ENCODE results near the gene SLC25A19. TPM values are rescaled to one million over a fixed set of nuclear protein-coding genes. Genes with fewer than 3 reads are reported as not detected.

Gene SLC25A19
- total RNA-seq, 4 donors from 2014 or later, result 4.7 to 59.9 (median 10.1) TPM

DNA sequence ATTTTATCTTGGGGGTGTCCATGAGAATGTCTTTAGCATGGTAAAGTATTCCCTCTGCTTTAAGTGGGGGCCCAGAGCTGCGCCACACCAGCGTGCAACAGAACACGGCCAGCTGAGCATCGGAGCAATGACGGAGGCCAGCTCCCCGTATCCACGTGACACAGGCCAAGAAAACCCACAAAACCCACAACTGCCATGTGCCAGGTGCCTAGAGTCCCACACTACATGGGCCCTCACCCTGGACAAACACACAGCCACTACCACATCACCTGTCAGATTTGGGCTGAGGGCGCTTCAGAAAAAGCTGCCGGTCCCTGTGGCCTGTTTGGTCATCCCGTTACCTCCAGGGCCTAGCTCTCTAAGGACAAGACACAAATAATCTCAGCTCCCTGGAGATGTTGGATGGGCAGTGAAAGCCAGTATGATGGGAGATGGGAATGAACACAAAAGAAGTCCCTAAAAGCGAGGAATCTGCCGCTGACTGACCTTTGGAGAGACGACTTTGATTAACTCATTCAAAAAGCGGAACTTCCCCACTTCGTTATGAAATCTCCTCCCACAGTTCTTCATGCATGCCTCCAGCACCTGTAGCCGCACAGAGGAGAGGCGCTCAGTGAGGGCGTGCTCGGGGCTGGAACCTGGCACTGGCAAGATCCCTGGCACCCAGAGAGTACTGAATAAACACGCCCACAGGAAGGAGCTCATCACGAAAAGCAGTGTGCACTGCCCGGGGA, 44.9 kb downstream of the SLC25A19 start:
- TF ChIP-seq CTCF (IDR thresholded peaks at IDR 0.05) (no peak), POLR2A (IDR thresholded peaks at IDR 0.05) (no peak)
- no peak overlapping the region for H3K27ac ChIP-seq
- H3K36me3 ChIP-seq, result no peaks in the 10 kb centered on the region
- intact Hi-C loops (cut with DNase I; ENCODE audit: low total_unique reads), result no loop called here
- no peaks in the 10 kb centered on the region for H3K4me1 ChIP-seq
- DNase-seq, result no peak
- no peak overlapping the region for H3K4me3 ChIP-seq
- H3K27me3 ChIP-seq, result no peaks in the 10 kb centered on the region
- no peaks in the 10 kb centered on the region for H3K9me3 ChIP-seq

DNA sequence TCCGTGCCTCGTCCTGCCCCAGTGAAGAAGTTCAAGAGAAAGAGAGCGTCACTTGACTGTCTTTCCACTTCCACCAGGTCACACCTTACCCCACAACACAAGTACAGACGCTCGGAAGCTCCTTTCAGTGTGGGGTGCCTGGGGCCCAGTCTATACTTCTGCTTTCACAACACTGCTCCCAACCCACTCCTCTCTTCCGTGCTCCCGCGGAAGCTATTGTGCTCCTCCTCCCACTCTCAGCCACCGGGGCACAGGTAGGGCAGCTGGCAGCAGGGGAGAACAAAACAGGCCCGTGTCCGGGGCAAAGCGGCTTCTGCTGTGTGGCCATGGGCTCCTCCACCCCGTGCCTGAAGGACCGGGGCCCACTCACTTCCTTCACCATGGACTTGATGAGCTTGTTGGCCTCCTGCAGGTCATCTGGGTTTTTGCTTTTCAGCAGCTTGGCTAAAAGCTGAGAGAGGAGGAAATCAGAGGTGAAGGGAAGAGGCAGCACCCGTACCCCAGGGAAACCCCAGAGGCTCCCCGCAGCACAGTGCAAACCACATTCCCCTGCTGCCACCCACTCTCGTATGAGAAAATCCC, 46.7 kb downstream of the SLC25A19 start:
- Histone ChIP-seq H3K27ac (no peak overlapping the region), H3K4me1 (no peaks in the 10 kb centered on the region), H3K27me3 (no peaks in the 10 kb centered on the region), H3K36me3 (no peaks in the 10 kb centered on the region), H3K9me3 (no peaks in the 10 kb centered on the region), H3K4me3 (no peak overlapping the region)
- DNase-seq, result no peak
- intact Hi-C loops (cut with DNase I; ENCODE audit: low total_unique reads), result no loop called here
- TF ChIP-seq CTCF (IDR thresholded peaks at IDR 0.05) (no peak), POLR2A (IDR thresholded peaks at IDR 0.05) (no peak)

GRCh38 chr17:75241996-75242460, 47.2 kb downstream of the SLC25A19 start:
- no peak for DNase-seq
- TF ChIP-seq CTCF (IDR thresholded peaks at IDR 0.05) (no peak), POLR2A (IDR thresholded peaks at IDR 0.05) (no peak)
- H3K27me3 ChIP-seq, result no peaks in the 10 kb centered on the region
- H3K4me1 ChIP-seq, result no peaks in the 10 kb centered on the region
- H3K27ac ChIP-seq, result no peak overlapping the region
- H3K36me3 ChIP-seq, result no peaks in the 10 kb centered on the region
- H3K9me3 ChIP-seq, result no peaks in the 10 kb centered on the region
- intact Hi-C loops (cut with DNase I; ENCODE audit: low total_unique reads), result no loop called here
- no peak overlapping the region for H3K4me3 ChIP-seq

GRCh38 chr17:75241502-75241901, 47.7 kb downstream of the SLC25A19 start:
- Histone ChIP-seq H3K36me3 (no peaks in the 10 kb centered on the region), H3K27me3 (no peaks in the 10 kb centered on the region), H3K27ac (no peak overlapping the region), H3K4me3 (no peak overlapping the region), H3K9me3 (no peaks in the 10 kb centered on the region), H3K4me1 (no peaks in the 10 kb centered on the region)
- TF ChIP-seq POLR2A (IDR thresholded peaks at IDR 0.05) (no peak), CTCF (IDR thresholded peaks at IDR 0.05) (no peak)
- intact Hi-C loops (cut with DNase I; ENCODE audit: low total_unique reads), result no loop called here
- no peak for DNase-seq

DNA sequence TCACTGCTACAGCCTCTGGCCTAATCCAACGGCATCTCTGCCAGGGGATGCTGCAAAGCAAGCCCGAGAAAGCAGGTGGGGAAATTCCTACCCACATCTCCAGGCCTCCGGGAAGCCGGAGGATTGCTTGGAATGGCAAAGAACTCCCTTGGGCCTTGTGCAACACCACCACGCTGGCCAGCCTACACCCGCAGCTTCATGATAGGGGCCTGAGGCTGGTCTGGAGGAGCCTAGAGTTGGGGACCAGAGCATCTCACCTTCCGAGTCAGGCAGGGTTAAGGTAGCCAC, 48.1 kb downstream of the SLC25A19 start:
- no peak for DNase-seq
- no peaks in the 10 kb centered on the region for H3K36me3 ChIP-seq

More for the DNA sequence above, 48.1 kb downstream of the SLC25A19 start:
- intact Hi-C loops (cut with DNase I; ENCODE audit: low total_unique reads), result no loop called here
- H3K27ac ChIP-seq, result no peak overlapping the region
- TF ChIP-seq POLR2A (IDR thresholded peaks at IDR 0.05) (no peak), CTCF (IDR thresholded peaks at IDR 0.05) (no peak)
- H3K9me3 ChIP-seq, result no peaks in the 10 kb centered on the region
- no peaks in the 10 kb centered on the region for H3K27me3 ChIP-seq
- H3K4me3 ChIP-seq, result no peak overlapping the region
- H3K4me1 ChIP-seq, result no peaks in the 10 kb centered on the region

Data from uterus (tissue), 4 donors.